ENCODE measurements around the gene CEP112. TPM values are rescaled to one million over a fixed set of nuclear protein-coding genes. Genes with fewer than 3 reads are reported as not detected.

The CEP112 gene
- total and polyA plus RNA-seq, 2 of the 8 experiments (the other 6 are each of a cell fraction or from before 2014, with no cell fraction given), result 0.62 to 3.1 TPM

DNA sequence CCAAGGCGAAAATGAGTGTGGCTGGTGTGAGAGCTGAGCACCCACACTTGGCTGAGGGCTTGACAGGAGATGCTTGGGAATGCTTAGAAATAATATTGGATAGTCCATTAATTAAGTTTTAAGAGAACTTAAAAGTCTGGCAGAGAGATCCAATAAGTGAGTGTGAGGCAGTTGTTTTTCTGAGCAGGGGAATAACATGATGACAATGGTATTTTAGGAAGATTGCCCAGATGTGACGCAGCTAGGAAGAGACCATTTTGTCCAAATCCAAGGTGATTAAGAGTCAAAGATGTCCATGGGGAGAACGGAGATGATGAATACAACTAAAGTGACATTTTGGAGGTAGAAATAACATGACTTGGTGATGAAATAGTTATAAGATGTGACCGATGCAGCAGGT lies 527.7 kb downstream of the CEP112 start:
- no peaks in the 10 kb centered on the region for H3K23me2 ChIP-seq (ENCODE audit: low read depth, low read length)
- H3K14ac ChIP-seq (ENCODE audit: insufficient read length), result no peak overlapping the region
- H2BK120ac ChIP-seq (replicated peaks; ENCODE audit: low read depth, low read length), result no peak overlapping the region
- H2BK12ac ChIP-seq (ENCODE audit: low read depth, low read length), result no peak overlapping the region
- no peak overlapping the region for H2BK20ac ChIP-seq (ENCODE audit: low read length)
- H2AK5ac ChIP-seq (ENCODE audit: low read depth, low read length), result no peak overlapping the region
- no peak overlapping the region for H3K4me3 ChIP-seq (ENCODE audit: extremely low read depth in 1 of 4, insufficient read depth in 2 of 4, low read depth in 3 of 4, low read length in 4 of 4)
- no peak overlapping the region for H3K4ac ChIP-seq (replicated peaks; ENCODE audit: insufficient read length, low read depth, low read length)
- CTCF ChIA-PET (ENCODE audit: partially characterized antibody), result interaction anchor here (0.6 kb wide), 1 partner anchor 753 kb away, joined by 4 read pairs; no protein-coding TSS in a partner anchor
- no peaks in the 10 kb centered on the region for H3K9me3 ChIP-seq (ENCODE audit: insufficient read depth in 2 of 2, low read depth in 1 of 2, low read length in 1 of 2)
- no peaks in the 10 kb centered on the region for H4K20me1 ChIP-seq (replicated peaks in 1 of 2; ENCODE audit: control insufficient read depth in 1 of 2, insufficient read depth in 2 of 2, low read length in 2 of 2)
- no peak overlapping the region for H2AFZ ChIP-seq (ENCODE audit: low read length)
- H3K18ac ChIP-seq (ENCODE audit: extremely low read depth, low read length), result 0 out of 2 replicates have a peak overlapping the region, but pooled peaks have one; percentile 7
- FAIRE-seq, result no peak
- H4K5ac ChIP-seq (ENCODE audit: insufficient read length, low read depth, low read length), result no peak overlapping the region
- H3K27ac ChIP-seq (ENCODE audit: low read depth, low read length), result no peak overlapping the region
- no peak overlapping the region for H3K23ac ChIP-seq (ENCODE audit: insufficient read length)
- H3K79me1 ChIP-seq (ENCODE audit: low read depth, low read length), result no peaks in the 10 kb centered on the region
- H3K4me2 ChIP-seq (ENCODE audit: insufficient read depth in 1 of 2, low read depth in 2 of 2, low read length in 2 of 2), result no peak overlapping the region
- no peak overlapping the region for H2BK5ac ChIP-seq (ENCODE audit: low read depth, low read length)
- H3K79me2 ChIP-seq (ENCODE audit: control insufficient read depth in 1 of 2, insufficient read depth in 2 of 2, low read length in 2 of 2), result no peaks in the 10 kb centered on the region
- POLR2A ChIA-PET (ENCODE audit: partially characterized antibody), result no interaction called here
- H3K56ac ChIP-seq (replicated peaks; ENCODE audit: insufficient read length, low read depth, low read length), result no peak overlapping the region
- no peak overlapping the region for H4K8ac ChIP-seq (ENCODE audit: extremely low read depth, insufficient read depth, low read length)
- no peak overlapping the region for H3K9ac ChIP-seq (replicated peaks in 1 of 4; ENCODE audit: extremely low read depth in 1 of 4, low read depth in 3 of 4, low read length in 3 of 4)
- DNase-seq (ENCODE audit: low read depth in 1 of 2, low spot score in 2 of 2), result no peak
- no peak overlapping the region for H2BK15ac ChIP-seq (ENCODE audit: low read length)
- no peaks in the 10 kb centered on the region for H3K27me3 ChIP-seq (replicated peaks in 1 of 4; ENCODE audit: control insufficient read depth in 3 of 4, extremely low read depth in 1 of 4, insufficient read depth in 3 of 4, low read length in 3 of 4)
- peaks cover 0 to 2% (median 0%) of the 10 kb centered on the region in 4 experiments; a peak in 1 of 7 replicates for H3K4me1 ChIP-seq (replicated peaks in 1 of 4; ENCODE audit: control insufficient read depth in 3 of 4, insufficient read depth in 4 of 4, low read length in 3 of 4)
- no peak overlapping the region for H4K91ac ChIP-seq (replicated peaks; ENCODE audit: insufficient read length, low read length)
- 87% methylated on average over 4 of the region's 4 CpGs; no CpG with 5 or more reads in 1 of the 2 experiments for WGBS, 2 experiments (ENCODE audit: extremely low coverage in 1 of 2, insufficient coverage in 1 of 2, insufficient read length in 1 of 2, insufficient replicate concordance in 2 of 2, low coverage in 1 of 2, low lambda C conversion rate in 2 of 2, missing lambda C conversion rate in 1 of 2)
- H3K36me3 ChIP-seq (ENCODE audit: control insufficient read depth in 2 of 4, insufficient read depth in 4 of 4, low read length in 3 of 4), result no peaks in the 10 kb centered on the region
- no peak for TF ChIP-seq SIN3A (conservative IDR thresholded peaks at IDR 0.05 in 1 of 2, IDR thresholded peaks at IDR 0.05 in 1 of 2; ENCODE audit: low read depth in 1 of 2, low read length in 2 of 2)
- no peak for TF ChIP-seq EZH2 (IDR thresholded peaks at IDR 0.05; ENCODE audit: low read depth, low read length, severe bottlenecking)
- no peak for TF ChIP-seq CHD1 (IDR thresholded peaks at IDR 0.05; ENCODE audit: low read depth, low read length)
- TF ChIP-seq KDM4A (IDR thresholded peaks at IDR 0.05; ENCODE audit: low read depth, low read length, severe bottlenecking), result no peak
- TF ChIP-seq, protein P1, sequence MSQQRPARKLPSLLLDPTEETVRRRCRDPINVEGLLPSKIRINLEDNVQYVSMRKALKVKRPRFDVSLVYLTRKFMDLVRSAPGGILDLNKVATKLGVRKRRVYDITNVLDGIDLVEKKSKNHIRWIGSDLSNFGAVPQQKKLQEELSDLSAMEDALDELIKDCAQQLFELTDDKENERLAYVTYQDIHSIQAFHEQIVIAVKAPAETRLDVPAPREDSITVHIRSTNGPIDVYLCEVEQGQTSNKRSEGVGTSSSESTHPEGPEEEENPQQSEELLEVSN (IDR thresholded peaks at IDR 0.05), result no peak
- TF ChIP-seq POLR2A (IDR thresholded peaks at IDR 0.05; ENCODE audit: control extremely low read depth in 1 of 2, low read depth in 2 of 2, low read length in 2 of 2), result no peak

Measured in H1 (cell line).